Pancreas (tissue), 10 donors: Measurements from ENCODE around the gene ANKH. TPM values are rescaled to one million over a fixed set of nuclear protein-coding genes. Genes with fewer than 3 reads are reported as not detected.
A peak's percentile ranks its signal among the peaks of the same experiment; 100 is the strongest.

ENCODE experiments used
- ATAC-seq, 4 donors: fragments of 200-7000 bp; cut with Tn5 transposase; one replicate each; pipeline versions ENCODE4 v1.8.0 to v1.9.1; 2020; ENCODE audit warnings: mild to moderate bottlenecking in 4 of 4, moderate library complexity in 4 of 4
- DNase-seq, 6 donors: peaks; one replicate each; pipeline ENCODE4 v3.0.0-alpha.2; 2020
- FAIRE-seq: peaks from 2 replicates; lab custom pipeline; 2012; peaks lifted over from hg19 to GRCh38; lab: Jason Lieb, UNC
- H3K27ac ChIP-seq, 4 donors: fragments of 200-600 bp; sonication (generic); 1 replicate in 3 of 4; 2 replicates in 1 of 4; pipeline versions ENCODE4 v1.5.0 to v1.8.0; 2020
- H3K27me3 ChIP-seq, 4 donors: fragments of 200-600 bp; one replicate each; pipeline ENCODE4 v1.8.0; 2021
- H3K36me3 ChIP-seq, 3 donors: fragments of 200-600 bp; sonication (generic) in 1 of 3; one replicate each; pipeline versions ENCODE4 v1.5.0 to v1.8.0; 2020 to 2021
- H3K4me1 ChIP-seq, 3 donors: fragments of 200-600 bp; one replicate each; pipeline ENCODE4 v1.8.0; 2021
- H3K4me3 ChIP-seq, 4 donors: fragments of 200-600 bp; sonication (generic) in 2 of 4; one replicate each; pipeline versions ENCODE4 v1.5.0 to v1.8.0; 2020 to 2021
- H3K9me3 ChIP-seq, 4 donors: fragments of 200-600 bp; one replicate each; pipeline ENCODE4 v1.8.0; 2021
- WGBS, 2 donors: extraction: QIAGEN DNeasy Blood & Tissue Kit; methylation state at CpG; one replicate each; pipeline ENCODE4 v1.1.7; 2013; 5-methylcytosine and 5-hydroxymethylcytosine counted together
- intact Hi-C, 3 donors: fragments of 100-400 bp; cut with DNase I; formaldehyde crosslinking; loops; one replicate each; pipeline versions ENCODE4 v1.11.1 to v1.14.2; 2022
- polyA plus RNA-seq, 2 donors: library from polyadenylated mRNA; stranded (reverse); fragments of 200-250 nt; gene quantifications; one replicate each; pipeline ENCODE4 v1.2.3, GENCODE V29; 2013
- total RNA-seq, 6 donors: library from RNA; stranded (reverse); fragmentation: NEBNext Ultra II Directional in 4 of 6; extraction: Animal tissue kit (Norgen Biotek cat#: 25700) in 4 of 6; gene quantifications; one replicate each; pipeline versions ENCODE4 v1.2.1 to v1.2.4, GENCODE V29; 2021 to 2023
- TF ChIP-seq, protein P1 (sequence below), 4 donors: fragments of 200-600 bp; sonication (generic) in 3 of 4; IDR thresholded peaks; one replicate each; pipeline versions ENCODE4 v1.5.0 to v1.8.0; 2021; ENCODE audit warnings: antibody characterized with exemption in 4 of 4
- donor health status: healthy with polysubstance abuse.
- donor health status: DM: no; HTN: no; CAD: no; lungs with moderate emphysema.
- donor health status: DM: no; HTN: no; CAD: no.
- donor health status: control.
- donor health status: control.
- donor health status: Bipolar disorder and iron deficiency.
- donor health status: DM: yes; HTN: yes; CAD: no.
- donor health status: DM: no; HTN: no; CAD: no.
- donor health status: DM: no; HTN: no; CAD: no.
- donor health status: DM: yes; HTN: yes; CAD: no.

The ANKH gene
- total and polyA plus RNA-seq, 8 donors: 11.8 to 48.6 (median 37.7) TPM

DNA sequence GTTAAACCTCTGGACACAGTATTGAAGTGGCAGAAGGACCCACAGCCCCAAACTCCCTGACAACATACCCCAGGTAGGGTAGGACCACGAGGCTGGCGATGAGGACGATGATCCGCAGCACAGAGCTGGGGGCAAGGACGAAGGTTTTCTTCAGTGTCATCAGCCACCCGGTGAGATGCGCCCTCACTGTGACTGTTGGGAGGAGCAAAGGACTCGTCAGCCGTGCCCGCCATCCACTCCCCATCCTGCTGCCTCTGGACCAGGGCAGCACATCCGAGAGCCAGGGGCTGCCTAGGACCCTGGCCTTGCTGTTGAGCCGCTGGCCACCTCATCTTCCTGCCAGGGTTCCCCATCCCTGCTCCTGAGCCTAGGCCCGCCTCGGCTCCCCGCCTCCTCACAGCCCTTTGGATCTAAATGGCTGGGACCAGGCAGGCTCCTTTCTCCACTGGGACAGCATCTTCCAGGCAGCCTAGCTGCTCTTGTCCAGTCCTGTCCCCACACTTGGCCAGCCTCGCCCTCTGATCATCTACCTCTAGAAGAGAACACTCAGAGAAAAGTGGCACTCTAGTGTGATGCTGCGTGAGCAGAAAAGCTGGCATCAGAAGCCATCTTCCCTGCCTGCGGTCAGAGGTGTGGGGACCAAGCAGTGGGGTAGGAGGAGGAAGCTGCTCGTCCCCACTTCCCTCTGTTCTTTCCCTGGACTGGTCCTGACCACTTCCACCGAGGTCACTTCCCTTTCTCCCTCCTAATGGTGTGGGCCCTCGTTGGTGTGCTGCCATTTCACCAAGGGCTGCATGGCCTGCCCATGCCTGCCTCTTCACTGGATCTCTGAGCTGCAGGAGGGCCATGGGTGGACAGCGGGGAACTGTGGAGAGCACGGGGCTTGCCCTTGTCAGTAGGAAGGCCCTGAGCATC, 157.8 kb downstream of the ANKH start:
- H3K27ac ChIP-seq: no peak overlapping the region
- intact Hi-C loops: no loop called here
- TF ChIP-seq, protein P1, sequence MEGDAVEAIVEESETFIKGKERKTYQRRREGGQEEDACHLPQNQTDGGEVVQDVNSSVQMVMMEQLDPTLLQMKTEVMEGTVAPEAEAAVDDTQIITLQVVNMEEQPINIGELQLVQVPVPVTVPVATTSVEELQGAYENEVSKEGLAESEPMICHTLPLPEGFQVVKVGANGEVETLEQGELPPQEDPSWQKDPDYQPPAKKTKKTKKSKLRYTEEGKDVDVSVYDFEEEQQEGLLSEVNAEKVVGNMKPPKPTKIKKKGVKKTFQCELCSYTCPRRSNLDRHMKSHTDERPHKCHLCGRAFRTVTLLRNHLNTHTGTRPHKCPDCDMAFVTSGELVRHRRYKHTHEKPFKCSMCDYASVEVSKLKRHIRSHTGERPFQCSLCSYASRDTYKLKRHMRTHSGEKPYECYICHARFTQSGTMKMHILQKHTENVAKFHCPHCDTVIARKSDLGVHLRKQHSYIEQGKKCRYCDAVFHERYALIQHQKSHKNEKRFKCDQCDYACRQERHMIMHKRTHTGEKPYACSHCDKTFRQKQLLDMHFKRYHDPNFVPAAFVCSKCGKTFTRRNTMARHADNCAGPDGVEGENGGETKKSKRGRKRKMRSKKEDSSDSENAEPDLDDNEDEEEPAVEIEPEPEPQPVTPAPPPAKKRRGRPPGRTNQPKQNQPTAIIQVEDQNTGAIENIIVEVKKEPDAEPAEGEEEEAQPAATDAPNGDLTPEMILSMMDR (IDR thresholded peaks at IDR 0.05): no peak
- no peaks in the 10 kb centered on the region for H3K9me3 ChIP-seq
- FAIRE-seq (no peak), ATAC-seq (peak in 2 of 4 donors; percentile 14 to 53), DNase-seq (no peak)
- 94 to 95% methylated on average over 23 of the region's 23 CpGs for WGBS, 2 donors
- no peak overlapping the region for H3K4me3 ChIP-seq
- H3K4me1 ChIP-seq: no peaks in the 10 kb centered on the region
- H3K36me3 ChIP-seq: peaks cover 3 to 39% (median 7%) of the 10 kb centered on the region in 3 donors
- H3K27me3 ChIP-seq: no peaks in the 10 kb centered on the region

DNA sequence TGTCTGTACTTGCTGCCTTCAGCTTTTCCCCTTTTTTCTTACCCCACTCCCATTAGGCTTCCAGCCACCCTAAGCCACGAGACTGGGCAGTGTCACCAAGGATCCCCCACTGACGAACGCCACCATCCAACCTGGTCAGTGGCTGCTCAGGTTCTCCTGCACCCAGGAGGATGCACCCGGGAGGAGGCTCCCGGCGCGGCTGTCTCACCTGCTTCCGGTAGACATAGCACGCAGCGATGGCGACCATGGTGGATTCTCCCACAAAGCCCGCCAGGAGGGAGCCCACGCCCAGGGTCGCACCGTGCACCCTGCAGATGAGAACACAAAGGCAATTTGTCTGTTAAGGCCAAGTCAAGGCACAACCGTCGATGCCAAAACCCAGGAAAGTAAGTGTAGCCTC, 158.9 kb downstream of the ANKH start:
- TF ChIP-seq, protein P1 (IDR thresholded peaks at IDR 0.05): no peak
- no peak for FAIRE-seq
- DNase-seq: no peak
- intact Hi-C loops: no loop called here
- no peak for ATAC-seq
- no peaks in the 10 kb centered on the region for H3K9me3 ChIP-seq
- no peak overlapping the region for H3K27ac ChIP-seq
- no peaks in the 10 kb centered on the region for H3K4me1 ChIP-seq
- 97 to 98% methylated on average over 17 of the region's 17 CpGs for WGBS, 2 donors
- H3K36me3 ChIP-seq: peaks cover 3 to 39% (median 7%) of the 10 kb centered on the region in 3 donors
- no peak overlapping the region for H3K4me3 ChIP-seq
- no peaks in the 10 kb centered on the region for H3K27me3 ChIP-seq

DNA sequence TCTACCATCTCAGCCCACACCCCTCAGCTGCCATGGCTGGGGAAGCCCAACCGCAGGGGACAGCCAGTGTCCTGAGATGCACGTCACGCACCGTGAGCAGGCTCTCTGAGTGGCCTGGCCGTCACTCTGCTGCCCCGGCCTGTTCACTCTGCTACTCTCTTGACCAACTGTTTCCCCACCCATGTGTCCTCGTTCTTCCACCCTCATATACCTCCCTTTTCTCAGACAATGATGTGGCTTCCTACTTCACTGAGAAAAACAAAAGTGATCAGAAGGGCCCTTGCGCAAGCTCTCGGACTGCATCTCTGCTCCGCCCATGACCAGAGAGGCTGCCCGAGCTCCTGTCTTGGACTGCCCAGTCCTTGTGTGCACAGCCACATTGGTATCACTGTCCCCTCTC, 159.4 kb downstream of the ANKH start:
- DNase-seq (no peak), FAIRE-seq (no peak), ATAC-seq (no peak)
- H3K9me3 ChIP-seq: no peaks in the 10 kb centered on the region
- H3K4me1 ChIP-seq: no peaks in the 10 kb centered on the region
- H3K27me3 ChIP-seq: no peaks in the 10 kb centered on the region
- WGBS, 2 donors: 90 to 96% methylated on average over 11 of the region's 11 CpGs
- H3K27ac ChIP-seq: no peak overlapping the region
- H3K36me3 ChIP-seq: peaks cover 3 to 39% (median 7%) of the 10 kb centered on the region in 3 donors
- intact Hi-C loops: no loop called here
- TF ChIP-seq, protein P1 (IDR thresholded peaks at IDR 0.05): no peak
- no peak overlapping the region for H3K4me3 ChIP-seq

DNA sequence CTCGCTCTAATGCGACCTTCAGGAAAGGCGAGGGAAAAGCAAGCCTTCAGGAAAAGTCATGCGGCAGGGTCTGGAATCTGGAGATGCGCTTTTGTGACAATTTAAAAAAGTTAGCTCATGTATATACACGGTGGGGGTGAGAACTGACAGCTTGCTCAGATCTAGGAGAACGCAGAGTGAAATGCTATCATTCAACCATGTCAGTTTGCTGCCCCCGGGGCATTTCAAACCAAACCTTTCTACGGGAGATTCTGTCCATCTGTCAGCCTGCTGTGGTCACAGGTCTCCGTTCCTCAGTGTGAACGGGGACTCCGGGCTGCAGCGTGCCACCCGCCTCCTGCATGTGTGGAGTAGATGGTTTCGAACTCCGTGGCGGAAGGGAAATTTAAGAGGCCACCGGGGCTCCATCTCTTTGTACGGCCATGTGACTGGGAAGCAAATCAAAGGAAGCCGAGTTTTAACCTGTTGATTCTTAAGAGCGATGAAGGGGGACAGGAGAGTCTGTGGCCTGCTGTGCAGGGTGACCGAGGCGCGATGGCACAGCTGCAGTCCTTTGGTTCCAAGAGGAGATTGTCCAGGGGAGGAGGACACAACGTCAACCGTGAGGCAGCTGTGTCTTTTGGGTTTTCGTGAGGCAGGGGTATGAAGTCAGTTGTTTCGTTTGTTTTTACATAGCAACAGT, 161.1 kb downstream of the ANKH start:
- FAIRE-seq (no peak), DNase-seq (no peak), ATAC-seq (no peak)
- Histone ChIP-seq H3K36me3 (peaks cover 3 to 34% (median 7%) of the 10 kb centered on the region in 3 donors), H3K27me3 (no peaks in the 10 kb centered on the region), H3K27ac (no peak overlapping the region), H3K4me1 (no peaks in the 10 kb centered on the region), H3K9me3 (no peaks in the 10 kb centered on the region), H3K4me3 (no peak overlapping the region)
- TF ChIP-seq, protein P1 (IDR thresholded peaks at IDR 0.05): no peak
- 89 to 94% methylated on average over 28 of the region's 28 CpGs for WGBS, 2 donors
- intact Hi-C loops: no loop called here
